Measurements from ENCODE around the gene KCNN1.

Gene KCNN1

DNA sequence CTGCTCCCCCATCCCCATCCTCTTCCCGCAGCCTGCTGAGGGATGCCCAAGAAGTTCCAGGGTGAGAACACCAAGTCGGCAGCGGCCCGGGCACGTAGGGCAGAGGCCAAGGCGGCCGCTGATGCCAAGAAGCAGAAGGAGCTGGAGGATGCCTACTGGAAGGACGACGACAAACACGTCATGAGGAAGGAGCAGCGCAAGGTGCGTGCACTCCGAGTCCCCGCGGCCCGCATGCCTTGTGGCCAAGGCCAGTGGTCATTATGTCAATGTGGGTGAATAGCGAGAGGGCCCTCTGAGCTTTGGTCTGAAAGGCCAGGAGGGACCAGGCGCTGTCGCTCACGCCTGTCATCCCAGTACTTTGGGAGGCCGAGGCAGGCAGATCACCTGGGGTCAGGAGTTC, 30.5 kb upstream of the KCNN1 start:
- H3K36me3 ChIP-seq (ENCODE audit: insufficient read depth, low read length) = peaks cover 19% of the 10 kb centered on the region; the same call in 1 of the 2 replicates
- no peak for TF ChIP-seq EZH2 (IDR thresholded peaks at IDR 0.05; ENCODE audit: borderline replicate concordance, low read length)
- TF ChIP-seq, protein P1, sequence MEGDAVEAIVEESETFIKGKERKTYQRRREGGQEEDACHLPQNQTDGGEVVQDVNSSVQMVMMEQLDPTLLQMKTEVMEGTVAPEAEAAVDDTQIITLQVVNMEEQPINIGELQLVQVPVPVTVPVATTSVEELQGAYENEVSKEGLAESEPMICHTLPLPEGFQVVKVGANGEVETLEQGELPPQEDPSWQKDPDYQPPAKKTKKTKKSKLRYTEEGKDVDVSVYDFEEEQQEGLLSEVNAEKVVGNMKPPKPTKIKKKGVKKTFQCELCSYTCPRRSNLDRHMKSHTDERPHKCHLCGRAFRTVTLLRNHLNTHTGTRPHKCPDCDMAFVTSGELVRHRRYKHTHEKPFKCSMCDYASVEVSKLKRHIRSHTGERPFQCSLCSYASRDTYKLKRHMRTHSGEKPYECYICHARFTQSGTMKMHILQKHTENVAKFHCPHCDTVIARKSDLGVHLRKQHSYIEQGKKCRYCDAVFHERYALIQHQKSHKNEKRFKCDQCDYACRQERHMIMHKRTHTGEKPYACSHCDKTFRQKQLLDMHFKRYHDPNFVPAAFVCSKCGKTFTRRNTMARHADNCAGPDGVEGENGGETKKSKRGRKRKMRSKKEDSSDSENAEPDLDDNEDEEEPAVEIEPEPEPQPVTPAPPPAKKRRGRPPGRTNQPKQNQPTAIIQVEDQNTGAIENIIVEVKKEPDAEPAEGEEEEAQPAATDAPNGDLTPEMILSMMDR (IDR thresholded peaks at IDR 0.05; ENCODE audit: low read length) = no peak
- H3K4me3 ChIP-seq (ENCODE audit: low read depth, low read length, poor library complexity, severe bottlenecking) = no peak overlapping the region
- H3K4me2 ChIP-seq (ENCODE audit: low read length) = no peak overlapping the region
- 0 out of 2 replicates have a peak, but pooled peaks cover 5% of the 10 kb centered on the region for H3K79me2 ChIP-seq (ENCODE audit: insufficient read depth, low read length)
- no peak overlapping the region for H2AFZ ChIP-seq (ENCODE audit: low read length)
- H3F3A ChIP-seq (ENCODE audit: insufficient read depth, low read length) = no peaks in the 10 kb centered on the region
- H3K9me3 ChIP-seq (ENCODE audit: low read length) = no peaks in the 10 kb centered on the region
- H3K9me2 ChIP-seq (ENCODE audit: low read depth, low read length) = no peaks in the 10 kb centered on the region
- no peaks in the 10 kb centered on the region for H3K27me3 ChIP-seq (ENCODE audit: insufficient read depth, low read length)
- no peak overlapping the region for H3K27ac ChIP-seq (ENCODE audit: low read depth, low read length, poor library complexity, severe bottlenecking)
- peaks cover 22% of the 10 kb centered on the region for H3K4me1 ChIP-seq (ENCODE audit: insufficient read depth, low read length, severe bottlenecking)
- no peaks in the 10 kb centered on the region for H4K20me1 ChIP-seq (ENCODE audit: insufficient read depth, low read length)
- no peak overlapping the region for H3K9ac ChIP-seq (ENCODE audit: low read length)

- Histone ChIP-seq H3K9me2 (ENCODE audit: low read depth, low read length) (no peaks in the 10 kb centered on the region), H3F3A (ENCODE audit: insufficient read depth, low read length) (no peaks in the 10 kb centered on the region), H3K36me3 (ENCODE audit: insufficient read depth, low read length) (peaks cover 19% of the 10 kb centered on the region; the same call in 1 of the 2 replicates), H3K4me3 (ENCODE audit: low read depth, low read length, poor library complexity, severe bottlenecking) (no peak overlapping the region), H4K20me1 (ENCODE audit: insufficient read depth, low read length) (no peaks in the 10 kb centered on the region), H3K79me2 (ENCODE audit: insufficient read depth, low read length) (0 out of 2 replicates have a peak, but pooled peaks cover 5% of the 10 kb centered on the region), H3K9me3 (ENCODE audit: low read length) (no peaks in the 10 kb centered on the region), H2AFZ (ENCODE audit: low read length) (no peak overlapping the region), H3K4me2 (ENCODE audit: low read length) (no peak overlapping the region), H3K4me1 (ENCODE audit: insufficient read depth, low read length, severe bottlenecking) (peaks cover 13% of the 10 kb centered on the region), H3K9ac (ENCODE audit: low read length) (no peak overlapping the region), H3K27ac (ENCODE audit: low read depth, low read length, poor library complexity, severe bottlenecking) (no peak overlapping the region), H3K27me3 (ENCODE audit: insufficient read depth, low read length) (no peaks in the 10 kb centered on the region)
- TF ChIP-seq EZH2 (IDR thresholded peaks at IDR 0.05; ENCODE audit: borderline replicate concordance, low read length) = no peak
- TF ChIP-seq, protein P1 (IDR thresholded peaks at IDR 0.05; ENCODE audit: low read length) = no peak
Observed at GRCh38 chr19:17937371-17937900, 29.5 kb upstream of the KCNN1 start.

GRCh38 chr19:17938092-17938845, 28.6 kb upstream of the KCNN1 start:
- no peak overlapping the region for H3K4me3 ChIP-seq (ENCODE audit: low read depth, low read length, poor library complexity, severe bottlenecking)
- TF ChIP-seq, protein P1 (IDR thresholded peaks at IDR 0.05; ENCODE audit: low read length) = peak; percentile 89
- no peak for TF ChIP-seq EZH2 (IDR thresholded peaks at IDR 0.05; ENCODE audit: borderline replicate concordance, low read length)

More at GRCh38 chr19:17938092-17938845, 28.6 kb upstream of the KCNN1 start:
- H3K9me3 ChIP-seq (ENCODE audit: low read length) = no peaks in the 10 kb centered on the region
- H3F3A ChIP-seq (ENCODE audit: insufficient read depth, low read length) = no peaks in the 10 kb centered on the region
- H3K36me3 ChIP-seq (ENCODE audit: insufficient read depth, low read length) = peaks cover 19% of the 10 kb centered on the region; the same call in 1 of the 2 replicates
- H3K9me2 ChIP-seq (ENCODE audit: low read depth, low read length) = no peaks in the 10 kb centered on the region
- no peak overlapping the region for H3K9ac ChIP-seq (ENCODE audit: low read length)
- no peaks in the 10 kb centered on the region for H3K27me3 ChIP-seq (ENCODE audit: insufficient read depth, low read length)
- H3K4me1 ChIP-seq (ENCODE audit: insufficient read depth, low read length, severe bottlenecking) = peaks cover 12% of the 10 kb centered on the region
- H4K20me1 ChIP-seq (ENCODE audit: insufficient read depth, low read length) = no peaks in the 10 kb centered on the region
- H3K79me2 ChIP-seq (ENCODE audit: insufficient read depth, low read length) = 0 out of 2 replicates have a peak, but pooled peaks cover 4% of the 10 kb centered on the region
- H3K27ac ChIP-seq (ENCODE audit: low read depth, low read length, poor library complexity, severe bottlenecking) = no peak overlapping the region
- H3K4me2 ChIP-seq (ENCODE audit: low read length) = no peak overlapping the region
- no peak overlapping the region for H2AFZ ChIP-seq (ENCODE audit: low read length)
